ENCODE data around the gene PDGFA. TPM values are rescaled to one million over a fixed set of nuclear protein-coding genes. Genes with fewer than 3 reads are reported as not detected.
A peak's percentile ranks its signal among the peaks of the same experiment; 100 is the strongest.

The PDGFA gene
- total RNA-seq (1 to 10 TPM in 2 of 5 experiments, under 1 TPM in 2, not detected in 1; 0.16 to 2.6 (median 1.1) TPM), polyA plus RNA-seq (not detected), total RNA-seq (not detected)

- intact Hi-C loops (cut with micrococcal nuclease): loop anchor here (2.0 to 10.0 kb wide), 8 partner anchors 63 to 718 kb away; partner anchors contain the start of genes DNAAF5 (in 1 of the 2) and PRKAR1B (in 1 of the 2)
- Mint-ChIP-seq H3K4me3 (peak within 1 kb of the TSS in 9 of 10 donors; percentile 76 to 89 (median 83)), H3K27me3 (peaks cover 23 to 55% (median 26%) of the 10 kb centered on the region in 5 donors), H3K4me1 (peaks cover 0 to 21% (median 15%) of the 10 kb centered on the region in 7 donors), H3K9me3 (no peaks in the 10 kb centered on the region), H3K36me3 (no peaks in the 10 kb centered on the region), H3K27ac (peak within 1 kb of the TSS in 2 of 9 donors; percentile 39 to 43)
- H3K36me3 ChIP-seq (ENCODE audit: control insufficient read depth in 2 of 3, insufficient read depth in 3 of 3, low read length in 3 of 3): no peaks in the 10 kb centered on the region
- H3K4me1 ChIP-seq (ENCODE audit: control insufficient read depth in 2 of 2, insufficient read depth in 2 of 2, low read length in 2 of 2): peaks cover 0 to 30% of the 10 kb centered on the region in 2 donors
- H3K4me3 ChIP-seq (ENCODE audit: low read length): peak within 1 kb of the TSS; percentile 52
- H3K27me3 ChIP-seq (ENCODE audit: control insufficient read depth in 2 of 2, insufficient read depth in 2 of 2, low read length in 2 of 2): peaks cover 0 to 20% of the 10 kb centered on the region in 2 donors
- ATAC-seq (no peak), DNase-seq (peak in 2 of 9 donors; percentile 18 to 42)
- H3K27ac ChIP-seq (ENCODE audit: low read depth, low read length): no peak within 1 kb of the TSS
- POLR2A ChIA-PET: no interaction called here
- no peaks in the 10 kb centered on the region for H3K9me3 ChIP-seq (ENCODE audit: control insufficient read depth in 2 of 3, low read length in 3 of 3)
- CTCF ChIA-PET: no interaction called here
Measured at GRCh38 chr7:519484-520390, at the start of gene PDGFA. Gene PDGFA, minus strand, starts transcription at chr7:519846. Its CDS starts 845 bp downstream, at chr7:519001.

- no peaks in the 10 kb centered on the region for H3K4me1 ChIP-seq (ENCODE audit: control insufficient read depth in 2 of 2, insufficient read depth in 2 of 2, low read length in 2 of 2)
- no peak overlapping the region for H3K27ac ChIP-seq (ENCODE audit: low read depth, low read length)
- H3K9me3 ChIP-seq (ENCODE audit: control insufficient read depth in 2 of 3, low read length in 3 of 3): no peaks in the 10 kb centered on the region
- CTCF ChIA-PET: no interaction called here
- H3K27me3 Mint-ChIP-seq: no peaks in the 10 kb centered on the region
- no peak overlapping the region for H3K4me3 Mint-ChIP-seq
- no peaks in the 10 kb centered on the region for H3K4me1 Mint-ChIP-seq
- no peak overlapping the region for H3K4me3 ChIP-seq (ENCODE audit: low read length)
- ATAC-seq (no peak), DNase-seq (no peak)
- POLR2A ChIA-PET: no interaction called here
- no peak overlapping the region for H3K27ac Mint-ChIP-seq
- intact Hi-C loops (cut with micrococcal nuclease): no loop called here
- H3K9me3 Mint-ChIP-seq: peaks cover 0 to 2% (median 0%) of the 10 kb centered on the region in 11 donors
- peaks cover 0 to 6% (median 0%) of the 10 kb centered on the region in 3 experiments for H3K36me3 ChIP-seq (ENCODE audit: control insufficient read depth in 2 of 3, insufficient read depth in 3 of 3, low read length in 3 of 3)
- peaks cover 0 to 8% (median 0%) of the 10 kb centered on the region in 5 donors for H3K36me3 Mint-ChIP-seq
- H3K27me3 ChIP-seq (ENCODE audit: control insufficient read depth in 2 of 2, insufficient read depth in 2 of 2, low read length in 2 of 2): no peaks in the 10 kb centered on the region
Measured at GRCh38 chr7:568031-568951, 48.6 kb upstream of the PDGFA start.

GRCh38 chr7:567305-567883 is 47.7 kb upstream of the PDGFA start:
- Mint-ChIP-seq H3K36me3 (peaks cover 0 to 8% (median 0%) of the 10 kb centered on the region in 5 donors), H3K9me3 (peaks cover 0 to 2% (median 0%) of the 10 kb centered on the region in 11 donors), H3K27ac (no peak overlapping the region), H3K4me3 (no peak overlapping the region), H3K27me3 (no peaks in the 10 kb centered on the region), H3K4me1 (peaks cover 0 to 5% (median 2%) of the 10 kb centered on the region in 7 donors)
- H3K9me3 ChIP-seq (ENCODE audit: control insufficient read depth in 2 of 3, low read length in 3 of 3): no peaks in the 10 kb centered on the region
- peaks cover 0 to 6% (median 0%) of the 10 kb centered on the region in 3 experiments for H3K36me3 ChIP-seq (ENCODE audit: control insufficient read depth in 2 of 3, insufficient read depth in 3 of 3, low read length in 3 of 3)
- no peaks in the 10 kb centered on the region for H3K4me1 ChIP-seq (ENCODE audit: control insufficient read depth in 2 of 2, insufficient read depth in 2 of 2, low read length in 2 of 2)
- ChIA-PET CTCF (no interaction called here), POLR2A (no interaction called here)
- no peak for ATAC-seq
- intact Hi-C loops (cut with micrococcal nuclease): no loop called here
- H3K27ac ChIP-seq (ENCODE audit: low read depth, low read length): no peak overlapping the region
- H3K4me3 ChIP-seq (ENCODE audit: low read length): no peak overlapping the region
- no peaks in the 10 kb centered on the region for H3K27me3 ChIP-seq (ENCODE audit: control insufficient read depth in 2 of 2, insufficient read depth in 2 of 2, low read length in 2 of 2)
- no peak for DNase-seq

GRCh38 chr7:566100-566499 is 46.5 kb upstream of the PDGFA start:
- Histone ChIP-seq H3K27ac (ENCODE audit: low read depth, low read length) (no peak overlapping the region), H3K27me3 (ENCODE audit: control insufficient read depth in 2 of 2, insufficient read depth in 2 of 2, low read length in 2 of 2) (no peaks in the 10 kb centered on the region), H3K4me1 (ENCODE audit: control insufficient read depth in 2 of 2, insufficient read depth in 2 of 2, low read length in 2 of 2) (no peaks in the 10 kb centered on the region), H3K36me3 (ENCODE audit: control insufficient read depth in 2 of 3, insufficient read depth in 3 of 3, low read length in 3 of 3) (peaks cover 0 to 6% (median 0%) of the 10 kb centered on the region in 3 experiments), H3K4me3 (ENCODE audit: low read length) (no peak overlapping the region), H3K9me3 (ENCODE audit: control insufficient read depth in 2 of 3, low read length in 3 of 3) (no peaks in the 10 kb centered on the region)
- DNase-seq (no peak), ATAC-seq (no peak)
- Mint-ChIP-seq H3K4me3 (no peak overlapping the region), H3K36me3 (peaks cover 0 to 8% (median 0%) of the 10 kb centered on the region in 5 donors), H3K9me3 (peaks cover 0 to 2% (median 0%) of the 10 kb centered on the region in 11 donors), H3K27me3 (no peaks in the 10 kb centered on the region), H3K4me1 (peaks cover 0 to 5% (median 2%) of the 10 kb centered on the region in 7 donors), H3K27ac (no peak overlapping the region)
- ChIA-PET POLR2A (no interaction called here), CTCF (no interaction called here)
- intact Hi-C loops (cut with micrococcal nuclease): no loop called here

GRCh38 chr7:564176-564865 is 44.7 kb upstream of the PDGFA start:
- Mint-ChIP-seq H3K4me3 (no peak overlapping the region), H3K9me3 (peaks cover 0 to 3% (median 0%) of the 10 kb centered on the region in 11 donors), H3K36me3 (peaks cover 0 to 8% (median 0%) of the 10 kb centered on the region in 5 donors), H3K4me1 (peaks cover 0 to 5% (median 2%) of the 10 kb centered on the region in 7 donors), H3K27me3 (no peaks in the 10 kb centered on the region), H3K27ac (peak overlapping the region in 1 of 9 donors; percentile 59)
- CTCF ChIA-PET: interaction anchor here (0.5 to 0.7 kb wide), 2 partner anchors 34 to 208 kb away, joined by 3 read pairs; no protein-coding TSS in a partner anchor
- Histone ChIP-seq H3K4me1 (ENCODE audit: control insufficient read depth in 2 of 2, insufficient read depth in 2 of 2, low read length in 2 of 2) (no peaks in the 10 kb centered on the region), H3K9me3 (ENCODE audit: control insufficient read depth in 2 of 3, low read length in 3 of 3) (no peaks in the 10 kb centered on the region), H3K4me3 (ENCODE audit: low read length) (no peak overlapping the region), H3K27me3 (ENCODE audit: control insufficient read depth in 2 of 2, insufficient read depth in 2 of 2, low read length in 2 of 2) (no peaks in the 10 kb centered on the region), H3K36me3 (ENCODE audit: control insufficient read depth in 2 of 3, insufficient read depth in 3 of 3, low read length in 3 of 3) (peaks cover 0 to 6% (median 0%) of the 10 kb centered on the region in 3 experiments), H3K27ac (ENCODE audit: low read depth, low read length) (no peak overlapping the region)
- POLR2A ChIA-PET: no interaction called here
- ATAC-seq (no peak), DNase-seq (no peak)
- intact Hi-C loops (cut with micrococcal nuclease): no loop called here
